Measurements from ENCODE around the gene KHDC3L.
"Not testable (repeated sequence)": the region's sequence is repeated elsewhere in the genome, so short reads cannot be mapped to it uniquely, and the experiment has no call there.

Gene KHDC3L

GRCh38 chr6:73369563-73369962 is 7.1 kb downstream of the KHDC3L start, which contains the start of gene OOEP:
Gene OOEP (minus strand): TSS chr6:73369897. CDS start chr6:73369792, 105 bp downstream.
- DNase-seq (ENCODE audit: low spot score) = no peak

- DNase-seq (ENCODE audit: low spot score) = no peak
These were observed 9.5 kb downstream of the KHDC3L start for GRCh38 chr6:73371984-73372383.

GRCh38 chr6:73372516-73372915 is 10.1 kb downstream of the KHDC3L start:
- no peak for DNase-seq (ENCODE audit: low spot score)

GRCh38 chr6:73375216-73375615 is 12.8 kb downstream of the KHDC3L start:
- no peak for DNase-seq (ENCODE audit: low spot score)

GRCh38 chr6:73377225-73377624 is 14.8 kb downstream of the KHDC3L start:
- DNase-seq (ENCODE audit: low spot score) = no peak

GRCh38 chr6:73381531-73381930 is 19.1 kb downstream of the KHDC3L start:
- DNase-seq (ENCODE audit: low spot score) = not testable (repeated sequence)

- DNase-seq (ENCODE audit: low spot score) = peak; percentile 22
These were observed 20.1 kb downstream of the KHDC3L start for GRCh38 chr6:73382462-73383113.

GRCh38 chr6:73388433-73388799 is 26.0 kb downstream of the KHDC3L start:
- no peak for DNase-seq (ENCODE audit: low spot score)

- DNase-seq (ENCODE audit: low spot score) = peak; percentile 77
These were observed 26.5 kb downstream of the KHDC3L start for GRCh38 chr6:73388800-73389512.

- no peak for DNase-seq (ENCODE audit: low spot score)
These were observed 27.4 kb downstream of the KHDC3L start for GRCh38 chr6:73389854-73390253.

GRCh38 chr6:73391675-73392074 is 29.2 kb downstream of the KHDC3L start:
- DNase-seq (ENCODE audit: low spot score) = no peak

GRCh38 chr6:73392188-73392587 is 29.7 kb downstream of the KHDC3L start:
- DNase-seq (ENCODE audit: low spot score) = not testable (repeated sequence)

GRCh38 chr6:73393278-73393677 is 30.8 kb downstream of the KHDC3L start:
- DNase-seq (ENCODE audit: low spot score) = no peak

- no peak for DNase-seq (ENCODE audit: low spot score)
These were observed 32.3 kb downstream of the KHDC3L start, which contains the start of gene DDX43 for GRCh38 chr6:73394577-73395354. Gene DDX43 (plus strand): TSS chr6:73394828. CDS start chr6:73394906, 78 bp downstream.

GRCh38 chr6:73395875-73396274 is 33.4 kb downstream of the KHDC3L start:
- DNase-seq (ENCODE audit: low spot score) = no peak

GRCh38 chr6:73400656-73401055 is 38.2 kb downstream of the KHDC3L start:
- DNase-seq (ENCODE audit: low spot score) = no peak

GRCh38 chr6:73409395-73409794 is 46.9 kb downstream of the KHDC3L start:
- no peak for DNase-seq (ENCODE audit: low spot score)

- DNase-seq (ENCODE audit: low spot score) = no peak
These were observed 50.6 kb downstream of the KHDC3L start for GRCh38 chr6:73413102-73413501.

Data from RKO (cell line).